Measurements from ENCODE around the gene APBB2.

DNA sequence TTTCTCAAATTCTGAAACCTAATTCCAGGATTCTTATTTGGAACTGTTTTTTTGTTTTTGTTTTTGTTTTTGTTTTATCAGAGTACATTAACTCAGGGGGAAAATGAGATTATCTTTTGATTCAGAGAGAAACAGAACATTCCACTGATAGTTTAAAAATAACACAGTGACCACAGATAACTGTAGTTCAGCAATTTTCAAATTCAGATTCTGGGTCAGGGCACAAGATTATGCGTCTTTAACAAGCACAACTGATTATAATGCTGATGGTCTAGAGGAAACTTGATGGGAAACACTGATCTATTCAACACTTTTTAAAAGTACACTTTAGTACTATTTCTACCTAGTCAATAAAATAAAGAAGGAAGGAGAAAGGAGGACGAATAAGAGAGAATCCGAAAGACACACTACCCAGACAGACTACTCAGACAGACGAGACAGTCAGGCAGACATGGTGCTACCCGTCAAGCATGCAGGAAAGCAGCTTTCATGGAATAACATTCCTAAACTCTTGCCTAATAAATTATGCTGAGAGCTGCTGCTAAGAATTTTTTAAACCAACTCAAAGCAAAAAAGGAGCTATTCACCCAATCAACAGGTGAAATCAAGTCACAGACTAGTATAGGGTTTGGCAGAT, 59.0 kb downstream of the APBB2 start:
- TF ChIP-seq, protein P1, sequence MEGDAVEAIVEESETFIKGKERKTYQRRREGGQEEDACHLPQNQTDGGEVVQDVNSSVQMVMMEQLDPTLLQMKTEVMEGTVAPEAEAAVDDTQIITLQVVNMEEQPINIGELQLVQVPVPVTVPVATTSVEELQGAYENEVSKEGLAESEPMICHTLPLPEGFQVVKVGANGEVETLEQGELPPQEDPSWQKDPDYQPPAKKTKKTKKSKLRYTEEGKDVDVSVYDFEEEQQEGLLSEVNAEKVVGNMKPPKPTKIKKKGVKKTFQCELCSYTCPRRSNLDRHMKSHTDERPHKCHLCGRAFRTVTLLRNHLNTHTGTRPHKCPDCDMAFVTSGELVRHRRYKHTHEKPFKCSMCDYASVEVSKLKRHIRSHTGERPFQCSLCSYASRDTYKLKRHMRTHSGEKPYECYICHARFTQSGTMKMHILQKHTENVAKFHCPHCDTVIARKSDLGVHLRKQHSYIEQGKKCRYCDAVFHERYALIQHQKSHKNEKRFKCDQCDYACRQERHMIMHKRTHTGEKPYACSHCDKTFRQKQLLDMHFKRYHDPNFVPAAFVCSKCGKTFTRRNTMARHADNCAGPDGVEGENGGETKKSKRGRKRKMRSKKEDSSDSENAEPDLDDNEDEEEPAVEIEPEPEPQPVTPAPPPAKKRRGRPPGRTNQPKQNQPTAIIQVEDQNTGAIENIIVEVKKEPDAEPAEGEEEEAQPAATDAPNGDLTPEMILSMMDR (IDR thresholded peaks at IDR 0.05): no peak
- TF ChIP-seq EZH2 (IDR thresholded peaks at IDR 0.05; ENCODE audit: borderline replicate concordance, insufficient read depth, low read depth, low read length, poor library complexity, severe bottlenecking): no peak
